HG02943 (cell line): ENCODE measurements around the gene TAF1C.
A peak's percentile ranks its signal among the peaks of the same experiment; 100 is the strongest.
"Not testable (repeated sequence)": the region's sequence is repeated elsewhere in the genome, so short reads cannot be mapped to it uniquely, and the experiment has no call there.

Source experiments
- ATAC-seq: cut with Tn5 transposase; IDR thresholded peaks from one replicate; pipeline ENCODE4 v1.9.1; 2021; ENCODE audit warnings: mild to moderate bottlenecking, low read depth, moderate library complexity; ENCODE audit not compliant: unreplicated experiment

TAF1C gene

GRCh38 chr16:84186685-84187437, at the start of gene TAF1C:
Gene TAF1C, minus strand, starts transcription at chr16:84187057. Its CDS starts 2,069 bp downstream, at chr16:84184988.
- peak; percentile 80 for ATAC-seq

- no peak for ATAC-seq
Measured at GRCh38 chr16:84234321-84235241, 47.7 kb upstream of the TAF1C start.

GRCh38 chr16:84233748-84234147, 46.9 kb upstream of the TAF1C start:
- no peak for ATAC-seq

- no peak for ATAC-seq
Measured at GRCh38 chr16:84232969-84233368, 46.1 kb upstream of the TAF1C start.

GRCh38 chr16:84232060-84232459, 45.2 kb upstream of the TAF1C start:
- no peak for ATAC-seq

GRCh38 chr16:84229471-84229870, 42.6 kb upstream of the TAF1C start:
- no peak for ATAC-seq

- no peak for ATAC-seq
Measured at GRCh38 chr16:84228256-84228838, 41.5 kb upstream of the TAF1C start.

- ATAC-seq, result no peak
Measured at GRCh38 chr16:84227548-84227947, 40.7 kb upstream of the TAF1C start.

GRCh38 chr16:84226026-84226425, 39.2 kb upstream of the TAF1C start:
- ATAC-seq, result no peak

GRCh38 chr16:84225571-84225970, 38.7 kb upstream of the TAF1C start:
- no peak for ATAC-seq

GRCh38 chr16:84225126-84225525, 38.3 kb upstream of the TAF1C start:
- ATAC-seq, result no peak

GRCh38 chr16:84224554-84224953, 37.7 kb upstream of the TAF1C start:
- ATAC-seq, result no peak

GRCh38 chr16:84223456-84223855, 36.6 kb upstream of the TAF1C start:
- no peak for ATAC-seq

- no peak for ATAC-seq
Measured at GRCh38 chr16:84220851-84221250, 34.0 kb upstream of the TAF1C start.

GRCh38 chr16:84218956-84219355, 32.1 kb upstream of the TAF1C start:
- no peak for ATAC-seq

GRCh38 chr16:84218176-84218823, 31.4 kb upstream of the TAF1C start:
- no peak for ATAC-seq

- ATAC-seq, result not testable (repeated sequence)
Measured at GRCh38 chr16:84216144-84216543, 29.3 kb upstream of the TAF1C start.

GRCh38 chr16:84215531-84215930, 28.7 kb upstream of the TAF1C start:
- no peak for ATAC-seq

- ATAC-seq, result no peak
Measured at GRCh38 chr16:84214451-84215066, 27.7 kb upstream of the TAF1C start.

GRCh38 chr16:84212631-84213030, 25.8 kb upstream of the TAF1C start:
- no peak for ATAC-seq
